Kasumi-1 (cell line): ENCODE data around the gene RAB3IP.
A peak's percentile ranks its signal among the peaks of the same experiment; 100 is the strongest.

ENCODE experiments used
- DNase-seq, 2 experiments: peaks; one replicate each; lab custom pipeline; 2025; lab: John Stamatoyannopoulos, UW

Gene RAB3IP

GRCh38 chr12:69738351-69739286 is at the start of gene RAB3IP:
Gene RAB3IP (plus strand): TSS chr12:69738860. CDS start chr12:69755409, 16,549 bp downstream.
- DNase-seq: peak; percentile 59 to 67

DNA sequence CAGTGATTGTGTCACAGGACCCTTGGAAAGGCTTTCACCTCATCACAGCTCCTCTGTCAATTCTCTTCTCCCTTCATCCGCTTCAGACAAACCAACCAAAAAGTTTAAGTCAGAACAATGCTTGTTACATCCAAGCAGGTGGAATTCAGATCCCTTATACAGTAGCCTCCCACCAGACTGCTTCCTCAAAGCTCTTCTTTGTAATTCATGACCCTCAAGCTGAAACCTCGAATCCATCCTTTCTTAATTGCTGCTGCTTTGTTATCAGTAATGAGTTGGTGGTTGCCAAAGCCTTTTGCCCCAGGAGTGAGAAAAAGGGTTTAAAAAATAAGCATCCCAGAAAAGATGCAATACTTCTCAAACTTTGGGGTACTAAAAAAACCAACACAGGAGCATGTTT is 49.0 kb upstream of the RAB3IP start:
- DNase-seq: no peak

DNA sequence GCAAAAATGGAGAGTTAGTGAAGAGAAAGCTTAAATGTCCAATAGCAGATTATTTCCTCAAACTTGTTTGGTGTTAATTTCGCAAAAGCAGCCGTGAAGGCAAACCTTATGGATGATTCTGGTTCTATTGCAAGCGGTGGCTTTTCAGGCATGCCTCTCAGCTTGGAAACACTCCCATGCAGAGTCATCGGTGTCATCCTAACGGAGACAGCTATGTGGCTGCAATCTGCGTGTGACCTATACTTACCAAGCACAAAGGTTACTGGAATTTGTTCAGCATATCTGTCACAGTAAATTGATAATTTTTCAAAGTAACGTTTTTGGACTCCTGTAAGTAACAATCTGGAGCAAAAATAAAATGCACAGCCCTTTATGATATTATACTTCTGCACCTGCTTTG is 44.5 kb upstream of the RAB3IP start:
- no peak for DNase-seq

DNA sequence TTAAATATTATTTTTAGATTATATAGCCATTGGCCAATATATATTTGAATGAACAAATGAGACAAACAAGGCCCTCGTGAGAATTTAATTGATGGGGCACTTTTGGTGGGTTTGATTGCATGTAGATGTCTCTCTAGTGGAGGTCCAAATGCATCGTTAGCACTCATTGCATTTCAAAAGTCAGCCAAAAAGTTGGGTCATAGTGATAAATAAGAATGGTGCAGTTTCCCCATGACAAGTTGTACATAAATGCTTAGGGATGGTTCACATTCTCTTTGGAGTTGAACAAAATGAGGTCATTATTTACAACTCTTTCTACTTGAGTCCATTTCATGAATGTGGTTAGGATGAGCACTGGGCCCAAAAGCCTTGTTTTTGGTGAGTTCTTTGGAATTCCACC is 40.6 kb upstream of the RAB3IP start:
- no peak for DNase-seq

DNA sequence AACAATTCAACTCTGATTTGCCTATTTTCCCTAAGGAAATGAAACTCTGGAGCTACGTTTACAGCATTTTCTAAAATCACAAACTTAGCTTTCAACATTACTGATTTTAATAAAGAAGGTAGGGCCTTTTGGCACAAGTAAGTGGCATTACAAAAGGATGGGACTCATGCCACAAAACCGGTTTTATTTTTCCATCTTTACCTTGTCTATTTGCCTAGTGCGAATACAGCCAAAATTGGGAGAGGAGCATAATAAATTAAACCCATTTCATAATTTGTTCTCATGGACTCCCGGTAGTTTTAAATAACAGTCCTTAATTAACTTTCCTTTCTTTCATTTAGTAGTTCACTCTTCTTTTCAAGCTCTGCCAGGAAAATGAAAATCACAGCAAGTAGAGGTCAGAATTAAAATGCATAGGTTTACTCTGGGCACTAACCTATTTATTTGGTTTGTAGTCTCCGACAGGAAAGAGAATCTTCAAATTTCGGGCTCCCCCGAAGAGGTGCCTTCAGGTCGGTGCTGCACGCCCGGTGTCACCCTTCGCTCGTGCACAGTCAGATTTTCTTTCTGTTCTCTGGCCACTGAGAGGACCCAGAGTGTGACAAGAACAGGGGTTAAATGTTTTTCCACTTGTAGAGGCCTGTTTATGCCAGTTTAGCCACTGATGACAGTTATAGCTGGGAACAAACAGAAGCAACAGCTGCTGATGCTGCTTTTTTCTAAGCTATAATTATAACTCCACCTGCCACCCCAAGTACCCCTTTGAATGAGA is 39.7 kb upstream of the RAB3IP start, which contains the start of gene BEST3:
Gene BEST3 (minus strand): TSS at position 535 of the 772 bp plus-strand sequence. CDS start 1,505 bp downstream, outside the sequence.
- DNase-seq: no peak

DNA sequence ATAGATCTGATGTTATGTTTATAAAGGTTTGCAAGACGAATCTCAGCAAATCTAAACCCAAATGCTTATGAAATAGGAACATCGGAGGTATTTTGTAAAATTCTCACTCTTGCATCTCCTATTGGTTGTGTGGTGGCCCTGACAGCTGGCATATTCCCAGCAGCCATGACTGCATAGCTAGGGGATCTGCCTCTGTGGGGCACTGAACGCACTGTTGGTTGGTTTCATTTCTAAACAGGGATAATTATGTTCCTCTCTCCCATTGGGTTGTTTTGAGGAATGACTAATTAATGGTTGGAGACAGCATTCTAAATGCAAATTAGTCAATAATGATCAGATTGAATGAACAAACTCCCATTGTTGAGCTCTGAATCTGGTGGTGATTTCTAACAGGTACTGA is 36.8 kb upstream of the RAB3IP start:
- DNase-seq: no peak

DNA sequence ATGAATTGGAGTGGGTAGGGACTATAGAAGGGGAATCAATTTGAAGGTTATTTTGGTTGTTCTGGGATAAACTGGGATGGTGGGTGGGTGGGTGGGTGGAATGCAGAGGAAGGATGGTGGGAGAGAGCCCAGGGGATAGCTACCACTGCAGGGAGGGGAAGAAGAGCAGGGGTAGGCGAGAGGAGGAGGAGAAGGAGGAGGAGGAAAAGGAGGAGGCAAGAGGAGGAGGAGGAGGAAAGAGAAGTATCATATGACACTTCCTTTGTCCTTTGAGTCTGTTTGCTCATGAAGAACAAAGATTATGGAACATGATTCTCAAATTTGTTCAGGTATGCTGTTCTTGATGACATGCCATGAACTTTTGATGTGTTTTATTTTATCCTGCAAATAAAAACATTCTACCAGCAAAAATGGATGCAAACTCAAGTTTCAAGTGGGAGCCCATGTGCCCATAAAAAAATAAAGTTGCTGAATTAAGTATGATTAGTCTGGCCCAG is 35.5 kb upstream of the RAB3IP start:
- no peak for DNase-seq

GRCh38 chr12:69704357-69704756 is 34.3 kb upstream of the RAB3IP start:
- no peak for DNase-seq

DNA sequence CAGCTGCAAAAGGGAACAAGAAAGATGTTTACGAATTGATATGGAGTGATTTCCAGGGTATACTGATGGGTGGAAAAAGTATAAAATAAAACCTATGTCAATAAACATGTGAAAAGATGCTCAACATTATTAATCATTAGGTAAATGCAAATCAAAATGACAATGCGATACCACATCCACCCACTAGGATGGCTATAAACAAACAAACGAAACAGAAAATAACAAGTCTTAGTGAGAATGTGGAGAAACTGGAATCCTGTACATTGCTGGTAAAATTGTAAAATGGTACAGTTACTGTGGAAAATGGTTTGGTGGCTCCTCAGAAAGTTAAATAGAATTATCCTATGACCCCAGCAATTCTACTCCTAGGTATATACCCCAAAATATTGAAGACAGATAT is 30.0 kb upstream of the RAB3IP start:
- DNase-seq: no peak

- DNase-seq: no peak
These were observed 25.8 kb upstream of the RAB3IP start for GRCh38 chr12:69712826-69713225.

DNA sequence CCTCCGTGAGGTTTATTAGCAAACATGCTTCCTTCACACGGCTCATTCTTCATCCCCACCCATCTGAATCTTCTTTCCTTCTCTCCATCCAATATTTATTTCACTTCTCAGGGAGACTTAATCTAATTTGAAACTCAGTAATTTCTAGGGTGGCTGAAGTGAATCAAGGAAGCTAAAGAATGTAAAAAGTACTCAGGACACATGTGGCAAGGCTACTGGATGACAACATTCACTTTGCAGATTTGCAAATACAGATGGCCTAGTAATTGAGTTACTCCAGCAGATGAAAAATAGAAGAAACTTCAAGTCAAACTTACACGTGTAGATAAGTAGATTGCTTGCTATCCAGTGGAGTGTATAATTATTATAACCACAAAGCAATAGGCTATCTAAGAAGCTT is 24.1 kb upstream of the RAB3IP start:
- DNase-seq: no peak

- DNase-seq: no peak
These were observed 19.0 kb upstream of the RAB3IP start for GRCh38 chr12:69719336-69720316.

- no peak for DNase-seq
These were observed 17.9 kb upstream of the RAB3IP start for GRCh38 chr12:69720750-69721149.

- no peak for DNase-seq
These were observed 11.7 kb upstream of the RAB3IP start for GRCh38 chr12:69726922-69727321.

DNA sequence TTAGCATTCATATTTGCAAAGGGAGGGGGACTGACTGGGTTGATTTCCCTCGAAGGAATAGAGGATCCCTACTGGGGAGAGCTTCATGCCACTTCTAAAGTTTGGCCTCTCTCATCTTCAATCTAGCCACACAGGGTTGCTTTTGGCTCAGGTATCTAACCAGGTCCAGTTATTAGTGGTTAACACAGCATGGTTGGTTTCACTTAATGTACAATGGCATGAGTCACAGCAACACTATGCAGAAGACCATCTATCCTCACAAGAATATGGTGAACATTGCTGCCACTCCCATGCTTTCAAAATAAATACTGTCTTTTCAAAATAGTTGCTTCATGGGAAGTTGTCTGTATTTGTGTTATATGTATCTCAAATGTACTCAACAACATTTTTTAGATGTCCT is 6.6 kb upstream of the RAB3IP start:
- no peak for DNase-seq

DNA sequence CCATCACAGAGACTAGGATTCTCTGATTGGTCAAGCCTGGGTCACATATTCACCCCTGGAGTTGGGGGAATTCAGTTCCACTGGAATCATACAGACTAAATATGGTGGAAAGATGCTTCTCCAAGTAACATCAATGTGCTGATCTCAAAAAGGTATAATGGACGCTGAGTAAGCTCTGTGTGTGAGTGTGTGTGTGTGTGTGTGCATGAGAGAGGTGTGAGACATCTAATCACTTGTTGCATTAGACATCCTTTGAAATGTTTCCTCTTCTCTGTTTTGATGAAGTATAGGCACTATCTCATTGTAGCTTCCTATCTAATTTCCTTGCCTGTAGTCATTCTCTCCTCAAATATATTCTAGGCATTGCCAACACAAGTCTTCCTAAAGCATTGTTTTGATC is 5.0 kb upstream of the RAB3IP start:
- DNase-seq: no peak

DNA sequence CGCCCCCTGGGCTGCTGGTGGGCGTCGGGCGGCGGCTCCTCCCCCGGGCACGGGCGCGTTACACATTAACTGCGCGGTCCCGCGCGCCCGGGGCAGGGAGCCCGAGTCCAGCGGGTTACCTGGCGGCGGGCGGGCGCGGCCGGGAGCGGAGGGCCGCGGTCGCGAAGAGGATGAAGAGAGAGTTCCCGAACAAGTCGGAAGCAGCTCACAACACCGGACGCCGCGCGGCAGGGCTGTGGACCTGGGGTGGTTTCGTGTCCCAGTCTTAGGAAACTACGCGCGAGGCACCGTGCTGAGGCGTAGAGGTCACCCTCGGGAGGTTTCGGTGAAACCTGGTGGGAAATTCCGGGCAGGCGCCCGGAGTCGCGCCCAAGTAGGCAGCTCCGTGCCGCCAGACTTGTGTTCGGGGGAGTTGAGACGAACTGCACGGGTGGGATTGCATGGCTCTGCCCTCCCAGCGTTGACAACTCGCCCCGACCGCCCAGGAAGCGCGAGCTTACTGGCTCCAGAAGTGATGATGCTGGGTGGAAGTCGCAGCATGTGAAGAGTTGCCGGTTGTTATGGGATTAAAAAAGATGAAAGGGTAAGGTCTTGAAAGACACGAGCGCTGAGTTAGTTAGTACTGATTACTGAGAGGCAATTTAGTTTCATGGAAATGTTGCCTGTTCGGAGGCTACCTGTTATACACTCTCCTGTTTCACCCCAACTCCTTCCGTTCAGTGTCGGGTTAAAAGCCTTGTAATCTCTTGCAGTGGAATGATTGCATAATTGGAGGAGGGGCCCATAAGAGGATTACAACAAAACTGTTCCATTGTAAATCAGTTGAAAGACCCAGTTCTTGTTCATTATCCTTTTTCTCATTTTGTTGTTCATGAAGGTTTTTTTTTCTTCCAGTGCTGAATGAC is 879 bp downstream of the RAB3IP start:
- peak; percentile 72 to 85 for DNase-seq

- no peak for DNase-seq
These were observed 5.4 kb downstream of the RAB3IP start for GRCh38 chr12:69744109-69744508.

GRCh38 chr12:69751476-69751875 is 12.8 kb downstream of the RAB3IP start:
- no peak for DNase-seq

GRCh38 chr12:69755302-69755701 is 16.6 kb downstream of the RAB3IP start:
- DNase-seq: no peak
